K562 (cell line): ENCODE results near the gene SMIM36. TPM values are rescaled to one million over a fixed set of nuclear protein-coding genes. Genes with fewer than 3 reads are reported as not detected.

ENCODE experiments used
- CEBPZ ChIP-seq: fragments of 150-350 bp; IDR thresholded peaks from 2 replicates; pipeline ENCODE4 v1.6.1; 2014; ENCODE audit warnings: low read depth, mild to moderate bottlenecking, low read length, borderline replicate concordance
- CSDE1 ChIP-seq, 2 experiments: fragments of 450-650 bp; IDR thresholded peaks; 2 replicates each; pipeline ENCODE4 v1.6.1; 2016; ENCODE audit warnings: mild to moderate bottlenecking in 1 of 2
- DACH1 ChIP-seq: fragments of 450-650 bp; IDR thresholded peaks from 2 replicates; pipeline ENCODE4 v1.6.1; 2018; ENCODE audit not compliant: partially characterized antibody
- DPF2 ChIP-seq: fragments of 450-650 bp; IDR thresholded peaks from 2 replicates; pipeline ENCODE4 v1.6.1; 2016
- FOXK2 ChIP-seq, 2 experiments: fragments of 450-650 bp; IDR thresholded peaks in 1 of 2; conservative IDR thresholded peaks in 1 of 2; 2 replicates each; pipeline ENCODE4 v1.6.1; 2016; ENCODE audit warnings: low read depth in 2 of 2, mild to moderate bottlenecking in 1 of 2
- GABPA ChIP-seq: fragments of 200-800 bp; sonication (Bioruptor generic); conservative IDR thresholded peaks from 2 replicates; pipeline ENCODE4 v1.6.1; 2016; ENCODE audit warnings: low read depth, missing genetic modification characterization, missing compliant biosample characterization
- GATAD2B ChIP-seq: fragments of 450-650 bp; IDR thresholded peaks from 2 replicates; pipeline ENCODE4 v1.6.1; 2017; ENCODE audit warnings: mild to moderate bottlenecking, borderline replicate concordance
- HDAC1 ChIP-seq, 2 experiments: fragments of 450-650 bp; IDR thresholded peaks; 2 replicates each; pipeline ENCODE4 v1.6.1; 2016 to 2017; ENCODE audit warnings: inconsistent platforms in 1 of 2, mild to moderate bottlenecking in 1 of 2, moderate library complexity in 1 of 2
- MCM5 ChIP-seq: fragments of 450-650 bp; IDR thresholded peaks from 2 replicates; pipeline ENCODE4 v1.6.1; 2016; ENCODE audit warnings: low read depth
- NR2C2 ChIP-seq, 2 experiments: fragments of 200-800 bp in 1 of 2; sonication (Bioruptor generic) in 1 of 2; sonication (generic) in 1 of 2; formaldehyde crosslinking in 1 of 2; IDR thresholded peaks; 2 replicates each; pipeline versions ENCODE4 v1.6.1 to v1.8.0; 2016 to 2022; ENCODE audit warnings: mild to moderate bottlenecking in 1 of 2, missing compliant biosample characterization in 1 of 2, missing genetic modification characterization in 1 of 2, missing genetic modification reagents in 1 of 2
- NR4A1 ChIP-seq, 2 experiments: fragments of 250-450 bp in 1 of 2; fragments of 450-650 bp in 1 of 2; sonication (Bioruptor Pico) in 1 of 2; IDR thresholded peaks; 2 replicates each; pipeline versions ENCODE4 v1.4.0 to v1.6.1; 2016 to 2020; ENCODE audit warnings: mild to moderate bottlenecking in 2 of 2, missing compliant biosample characterization in 1 of 2, missing genetic modification characterization in 1 of 2, moderate library complexity in 1 of 2
- POLR2B ChIP-seq: fragments of 450-650 bp; IDR thresholded peaks from 2 replicates; pipeline ENCODE4 v1.6.1; 2018; ENCODE audit warnings: low read depth; ENCODE audit not compliant: partially characterized antibody
- PRPF4 ChIP-seq: fragments of 200-400 bp; formaldehyde crosslinking; IDR thresholded peaks from one replicate; pipeline ENCODE4 v1.6.1; 2017; ENCODE audit warnings: low read length, low read depth, mild to moderate bottlenecking; ENCODE audit not compliant: insufficient read depth, poor library complexity, severe bottlenecking
- RBM22 ChIP-seq: fragments of 200-400 bp; formaldehyde crosslinking; IDR thresholded peaks from 2 replicates; pipeline ENCODE4 v1.6.1; 2018; ENCODE audit warnings: low read length, low read depth; ENCODE audit not compliant: poor library complexity, severe bottlenecking
- RBM34 ChIP-seq: fragments of 200-400 bp; formaldehyde crosslinking; IDR thresholded peaks from 2 replicates; pipeline ENCODE4 v1.6.1; 2018; ENCODE audit warnings: low read length, borderline replicate concordance; ENCODE audit not compliant: insufficient read depth
- SMARCC2 ChIP-seq: fragments of 450-650 bp; IDR thresholded peaks from 2 replicates; pipeline ENCODE4 v1.6.1; 2017; ENCODE audit warnings: antibody characterized with exemption, moderate library complexity, mild to moderate bottlenecking, low read depth
- SRSF9 ChIP-seq: fragments of 200-400 bp; formaldehyde crosslinking; IDR thresholded peaks from 2 replicates; pipeline ENCODE4 v1.6.1; 2017; ENCODE audit warnings: low read depth, low read length, borderline replicate concordance
- STAT5B ChIP-seq: fragments of 250-450 bp; sonication (Bioruptor Pico); IDR thresholded peaks from 2 replicates; pipeline ENCODE4 v1.8.0; 2021; ENCODE audit warnings: mild to moderate bottlenecking, inconsistent platforms
- XRCC5 ChIP-seq: fragments of 200-400 bp; formaldehyde crosslinking; IDR thresholded peaks from 2 replicates; pipeline ENCODE4 v1.6.1; 2017; ENCODE audit warnings: low read depth, mild to moderate bottlenecking, low read length
- ZC3H11A ChIP-seq: IDR thresholded peaks from 2 replicates; pipeline ENCODE4 v1.6.1; 2012; ENCODE audit warnings: low read depth, low read length, improper control_type of control experiment
- ZNF280B ChIP-seq: fragments of 250-450 bp; sonication (Bioruptor Pico); IDR thresholded peaks from 2 replicates; pipeline ENCODE4 v1.5.1; 2021; ENCODE audit warnings: mild to moderate bottlenecking
- ZNF511 ChIP-seq: sonication (generic); formaldehyde crosslinking; IDR thresholded peaks from 2 replicates; pipeline ENCODE4 v1.8.0; 2022; ENCODE audit warnings: mild to moderate bottlenecking, missing genetic modification reagents
- ZNF75A ChIP-seq: fragments of 450-650 bp; formaldehyde crosslinking; IDR thresholded peaks from 2 replicates; pipeline ENCODE4 v1.4.0; 2020; ENCODE audit warnings: mild to moderate bottlenecking
- polyA plus RNA-seq, 8 experiments: library from polyadenylated mRNA; depleted of rRNA in 4 of 8; stranded (reverse) in 5 of 8; unstranded in 3 of 8; fragments of >200 nt; fragmentation: Nextera tagmentation in 2 of 8; fragmentation: Illumina TruSeq in 1 of 8; extraction: Ambion mirVana in 2 of 8; extraction: Trizol in 1 of 8; gene quantifications; 2 replicates each; pipeline versions ENCODE4 v1.2.1 to v1.2.3, GENCODE V29; 2011 to 2014; ENCODE audit warnings: inconsistent platforms in 1 of 8, missing spikeins in 1 of 8
- total RNA-seq, 7 experiments: library from RNA; depleted of rRNA in 6 of 7; stranded (reverse); fragments of >200 nt in 6 of 7; fragmentation: Illumina TruSeq in 2 of 7; extraction: Trizol in 2 of 7; gene quantifications; 2 replicates each; pipeline versions ENCODE4 v1.2.1 to v1.2.3, GENCODE V29; 2011 to 2021; ENCODE audit warnings: low replicate concordance in 1 of 7

SMIM36 gene
- total and polyA plus RNA-seq, 9 of the 15 experiments (the other 6 are each of a cell fraction or from before 2014, with no cell fraction given): not detected

GRCh38 chr17:55451203-55451641 lies 60.0 kb downstream of the SMIM36 start (continued):
- TF ChIP-seq GABPA (tag) (peak; percentile 66), XRCC5 (no peak), RBM22 (no peak), ZNF511 (CRISPR knock-in tag) (no peak), DPF2 (peak; percentile 98), SMARCC2 (peak; percentile 97), ZNF280B (CRISPR knock-in tag) (no peak), CEBPZ (no peak), HDAC1 (IDR thresholded peaks at IDR 0.05) (peak in 1 of 2 experiments; percentile 81; a peak in 2 of 4 replicates), GATAD2B (peak; percentile 56; the same call in 1 of the 2 replicates), RBM34 (no peak), SRSF9 (no peak), MCM5 (no peak), PRPF4 (no peak), ZC3H11A (no peak), CSDE1 (IDR thresholded peaks at IDR 0.05) (no peak), STAT5B (no peak), NR4A1 (CRISPR knock-in tag; IDR thresholded peaks at IDR 0.05) (no peak), NR4A1 (tag; IDR thresholded peaks at IDR 0.05) (no peak; the same call in 1 of the 2 replicates), ZNF75A (CRISPR knock-in tag) (no peak), NR2C2 (CRISPR knock-in tag; IDR thresholded peaks at IDR 0.05) (no peak), NR2C2 (tag; IDR thresholded peaks at IDR 0.05) (no peak), FOXK2 (conservative IDR thresholded peaks at IDR 0.05 in 1 of 2, IDR thresholded peaks at IDR 0.05 in 1 of 2; ENCODE audit: low read depth in 2 of 2) (peak; percentile 91 to 96), POLR2B (no peak), DACH1 (peak; percentile 83)
